Stimulated activated CD4-positive, alpha-beta T cell treated with anti-CD3 and anti-CD28 coated beads, Interleukin-4, amount 100 ng/mL, for 24 hours (primary cell): ENCODE measurements around the gene APBA2.
"Not testable (repeated sequence)": the region's sequence is repeated elsewhere in the genome, so short reads cannot be mapped to it uniquely, and the experiment has no call there.

Experiments
- DNase-seq: peaks from one replicate; pipeline ENCODE4 v3.0.0-alpha.2; 2020

APBA2 gene

GRCh38 chr15:29014493-29014892, 128.7 kb downstream of the APBA2 start:
- no peak for DNase-seq

DNA sequence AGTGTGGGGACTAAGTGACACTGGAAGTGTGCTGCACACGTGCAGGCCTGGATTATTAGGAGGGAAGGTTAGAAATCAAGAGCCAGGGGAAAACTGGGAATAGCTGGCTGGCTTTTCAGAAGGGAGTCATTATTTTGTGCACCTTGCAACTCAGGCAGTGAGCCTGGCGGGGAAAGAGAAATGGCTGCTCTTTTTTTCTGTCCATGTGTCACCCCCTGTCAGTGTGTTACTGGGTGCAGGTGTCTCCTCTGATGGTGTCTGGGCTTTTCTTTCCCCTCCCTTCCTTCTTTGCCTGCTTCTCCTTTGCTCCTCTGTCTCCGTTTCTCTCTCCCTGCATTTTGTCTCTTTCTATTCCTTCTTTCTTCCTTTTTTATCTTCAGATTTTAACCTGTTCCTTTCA, 130.7 kb downstream of the APBA2 start:
- no peak for DNase-seq

- no peak for DNase-seq
Observed at GRCh38 chr15:29018120-29018805, 132.5 kb downstream of the APBA2 start.

DNA sequence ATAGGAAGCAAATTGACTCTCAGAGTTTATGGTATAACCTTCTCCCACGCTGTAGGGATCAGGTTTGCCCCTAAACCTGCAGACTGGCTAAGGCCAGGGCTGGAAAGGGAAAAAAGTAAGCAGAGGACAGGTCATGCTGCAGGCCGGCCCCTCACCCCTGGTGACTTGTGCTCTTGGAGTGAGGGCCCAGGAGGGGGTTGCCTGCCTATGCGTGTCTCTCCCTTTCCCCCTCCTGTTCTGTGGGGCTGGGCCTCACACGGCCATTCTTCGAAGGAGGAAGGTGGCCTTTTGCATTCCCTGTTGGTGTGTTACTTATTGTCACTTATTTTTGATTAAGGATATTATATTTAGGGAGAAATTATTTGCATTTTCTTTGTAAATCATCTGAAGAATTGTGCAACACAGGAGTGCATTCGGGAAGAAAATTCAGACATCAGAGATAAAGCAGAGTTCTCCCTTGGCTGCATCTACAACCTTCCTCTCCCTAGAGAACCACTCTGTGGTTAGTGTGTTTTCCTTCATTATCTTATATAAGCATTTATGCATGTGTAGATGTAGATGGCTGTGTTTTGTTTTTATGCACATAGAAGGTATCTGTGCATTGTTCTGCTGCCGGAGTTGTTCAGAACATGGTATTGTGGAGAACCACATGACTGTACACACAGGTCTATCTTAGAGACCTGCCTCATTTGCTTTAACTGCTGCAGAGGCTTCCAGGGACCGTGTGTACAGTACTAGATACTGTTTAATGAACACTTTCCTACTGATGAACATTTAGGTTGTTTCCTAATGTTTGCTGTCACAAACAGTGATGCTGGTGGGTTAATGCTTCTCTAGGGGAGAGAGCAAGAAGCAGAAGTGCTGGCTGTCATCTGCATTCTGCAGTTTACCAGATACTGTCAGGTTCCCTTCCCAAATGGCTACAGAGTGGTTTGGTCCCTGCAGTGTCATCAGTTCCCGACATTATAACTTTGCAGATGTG, 133.5 kb downstream of the APBA2 start:
- DNase-seq = no peak

DNA sequence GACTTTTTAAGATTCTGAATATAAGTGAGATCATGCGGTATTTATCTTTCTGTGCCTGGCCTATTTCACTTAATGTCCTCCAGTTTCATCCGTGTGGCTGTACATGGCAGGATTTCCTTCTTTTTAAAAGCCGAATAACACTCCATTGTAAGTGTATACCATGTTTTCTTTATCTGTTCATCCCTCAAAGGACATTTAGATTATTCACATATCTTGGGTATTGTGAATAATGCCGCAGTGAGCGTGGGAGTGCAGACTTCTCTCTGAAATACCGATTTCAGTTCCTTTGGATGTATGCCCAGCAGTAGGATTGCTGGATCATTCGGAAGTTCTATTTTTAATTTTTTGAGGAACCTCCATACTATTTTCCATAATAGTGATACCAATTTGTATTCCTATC, 136.1 kb downstream of the APBA2 start:
- DNase-seq = no peak

- DNase-seq = no peak
Observed at GRCh38 chr15:29024662-29025061, 138.9 kb downstream of the APBA2 start.

GRCh38 chr15:29025411-29025810, 139.6 kb downstream of the APBA2 start:
- not testable (repeated sequence) for DNase-seq

- DNase-seq = not testable (repeated sequence)
Observed at GRCh38 chr15:29028158-29028557, 142.4 kb downstream of the APBA2 start.

DNA sequence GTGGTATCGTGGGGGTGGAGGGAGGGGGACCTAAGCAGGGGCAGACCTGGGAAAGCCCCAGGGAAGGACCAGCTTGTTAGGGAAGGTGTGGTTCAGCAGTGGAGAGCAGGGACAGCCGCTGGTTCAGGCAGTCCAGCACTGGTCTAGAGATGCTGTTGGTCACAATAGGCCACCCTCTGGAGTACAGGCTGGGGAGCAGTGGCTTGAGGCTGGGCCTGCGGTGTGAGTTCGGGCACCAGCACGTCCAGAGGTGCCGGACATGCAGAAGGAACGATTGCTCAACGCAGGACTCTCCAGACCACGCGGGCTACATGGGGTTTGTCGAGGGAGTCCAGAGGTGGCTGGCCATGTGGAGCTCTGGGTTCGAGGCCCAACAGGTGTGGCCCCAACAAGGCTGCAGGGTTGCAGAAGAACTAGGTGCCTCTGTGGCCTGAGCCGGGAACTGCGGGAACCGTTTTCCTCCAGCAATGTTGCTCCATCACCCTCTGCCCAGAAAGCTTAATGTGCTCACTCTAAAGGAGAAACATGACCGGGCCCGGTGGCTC, 143.9 kb downstream of the APBA2 start:
- DNase-seq = no peak

- DNase-seq = no peak
Observed at GRCh38 chr15:29031502-29032228, 145.9 kb downstream of the APBA2 start.

DNA sequence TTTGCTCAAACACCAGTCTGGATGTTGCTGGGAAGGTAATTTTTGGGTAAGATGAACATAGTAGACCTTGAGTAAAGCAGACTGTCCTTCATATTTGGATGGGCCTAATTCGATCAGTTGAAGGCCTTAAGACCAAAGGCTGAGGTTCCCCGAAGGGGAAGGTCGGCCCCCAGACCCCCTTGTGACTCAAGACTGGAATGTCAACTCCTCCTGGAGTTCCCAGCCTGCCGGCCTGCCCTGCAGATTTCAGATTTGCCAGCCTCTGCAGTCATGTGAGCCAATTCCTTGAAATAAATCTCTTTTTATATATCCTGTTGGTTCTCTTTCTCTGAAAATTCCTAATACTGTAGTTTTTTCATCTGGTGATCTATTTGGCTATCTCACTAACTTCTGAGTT, 146.5 kb downstream of the APBA2 start:
- DNase-seq = no peak

GRCh38 chr15:29032751-29033150, 147.0 kb downstream of the APBA2 start:
- DNase-seq = no peak

GRCh38 chr15:29034151-29034550, 148.4 kb downstream of the APBA2 start:
- no peak for DNase-seq

GRCh38 chr15:29034593-29035335, 149.0 kb downstream of the APBA2 start:
- no peak for DNase-seq

DNA sequence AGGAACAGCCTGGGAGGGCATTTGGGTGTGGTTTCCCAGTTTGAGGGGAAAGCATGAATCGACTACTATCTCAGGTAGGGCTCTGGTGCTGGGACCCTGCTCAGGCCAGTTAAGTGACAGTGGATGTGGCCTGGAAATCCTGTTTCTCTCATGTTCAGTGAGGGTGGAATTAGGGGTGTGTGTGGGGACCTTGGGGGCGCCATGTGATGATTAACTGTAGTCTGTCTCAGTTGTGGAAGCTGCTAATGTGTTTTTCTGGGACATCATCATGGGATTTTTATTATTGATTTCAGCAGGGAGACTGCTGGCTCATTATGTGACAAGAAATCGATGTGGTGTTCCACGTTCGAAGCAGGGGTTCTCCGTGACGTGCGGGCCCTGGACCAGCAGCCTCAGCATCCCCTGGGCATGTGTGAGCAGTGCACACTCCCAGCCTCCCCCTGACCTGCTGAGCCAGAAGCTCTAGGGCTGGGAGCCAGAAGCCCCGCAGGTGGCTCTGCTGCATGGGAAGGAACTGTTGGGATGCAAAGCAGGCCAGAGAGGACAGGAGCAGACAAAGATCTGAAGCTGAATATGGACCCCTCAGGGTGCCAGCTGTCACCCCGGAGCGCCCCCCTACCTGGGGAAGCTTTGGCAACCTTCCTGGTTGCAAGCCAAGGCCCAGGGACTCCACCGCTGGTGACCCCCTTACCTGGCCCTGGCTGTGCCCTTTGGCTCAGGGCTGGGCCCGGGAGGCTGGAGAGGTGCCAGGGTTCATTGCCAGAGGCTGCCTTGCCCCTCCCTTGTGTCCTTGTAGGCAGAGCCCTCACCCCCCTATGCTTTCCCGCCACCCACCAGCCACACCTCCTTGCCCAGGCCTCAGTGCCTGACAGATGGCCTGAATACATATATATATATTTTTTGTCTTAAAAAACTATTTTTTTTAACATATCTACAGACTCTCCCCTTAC, 149.8 kb downstream of the APBA2 start:
- no peak for DNase-seq

DNA sequence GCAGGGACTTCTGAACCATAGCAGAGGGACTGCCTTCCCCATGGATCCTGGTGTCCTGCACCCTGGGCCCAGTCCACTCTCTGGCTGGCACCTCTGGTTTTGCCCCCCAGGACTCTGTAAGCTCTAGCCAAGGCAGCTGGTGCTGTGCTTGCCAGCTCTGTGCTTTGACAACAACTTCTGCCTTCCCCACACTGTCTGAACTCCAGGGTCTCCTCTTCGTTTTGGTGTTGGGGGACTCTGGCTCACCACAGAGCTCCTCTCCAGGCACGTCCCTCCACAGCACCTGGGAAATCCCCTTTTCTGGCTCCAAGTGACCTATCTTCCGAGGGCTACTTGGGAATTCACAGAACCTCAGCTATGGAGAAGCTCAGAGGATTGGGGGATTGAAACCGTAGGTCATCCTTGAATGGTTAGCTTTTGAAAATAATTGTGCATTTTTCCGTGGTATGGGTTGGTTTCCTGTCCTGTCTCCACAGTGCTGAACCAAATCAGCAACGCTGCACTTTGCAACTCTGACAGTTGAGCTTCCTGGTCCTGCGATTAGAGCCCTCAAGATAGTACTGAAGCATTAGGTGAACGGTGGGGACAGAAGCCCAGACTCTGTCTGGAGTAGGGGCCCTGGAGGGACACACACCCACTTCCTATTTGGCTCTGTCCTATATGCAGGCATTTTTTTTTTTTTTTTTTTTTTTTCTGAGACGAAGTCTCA, 152.4 kb downstream of the APBA2 start:
- no peak for DNase-seq

- peak; percentile 29 for DNase-seq
Observed at GRCh38 chr15:29039466-29040369, 153.9 kb downstream of the APBA2 start.

DNA sequence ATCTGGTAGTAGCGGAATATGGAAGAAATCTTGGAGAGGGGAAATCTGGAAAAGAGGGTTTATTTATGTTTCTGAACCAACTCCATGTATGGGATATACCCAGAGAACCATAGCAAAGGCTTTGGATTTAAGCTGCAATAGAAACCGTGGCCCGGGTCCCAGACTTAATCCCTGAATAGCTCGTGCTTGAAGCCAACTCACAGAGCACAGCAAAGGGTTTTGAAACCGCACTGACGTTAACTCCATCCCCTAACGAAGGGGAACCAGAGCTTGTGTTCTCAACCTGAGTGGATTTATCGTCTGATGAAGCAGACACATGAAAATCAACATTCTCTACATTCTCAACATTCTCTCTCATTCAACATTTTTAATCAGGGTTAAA, 154.6 kb downstream of the APBA2 start:
- DNase-seq = no peak

- DNase-seq = no peak
Observed at GRCh38 chr15:29043736-29044502, 158.1 kb downstream of the APBA2 start.
